GM21717 (cell line): ENCODE results near the gene AMT.

Source experiments
- ATAC-seq: cut with Tn5 transposase; IDR thresholded peaks from one replicate; pipeline ENCODE4 v1.9.1; 2021; ENCODE audit warnings: mild to moderate bottlenecking, moderate library complexity; ENCODE audit not compliant: unreplicated experiment

AMT gene, protein sequence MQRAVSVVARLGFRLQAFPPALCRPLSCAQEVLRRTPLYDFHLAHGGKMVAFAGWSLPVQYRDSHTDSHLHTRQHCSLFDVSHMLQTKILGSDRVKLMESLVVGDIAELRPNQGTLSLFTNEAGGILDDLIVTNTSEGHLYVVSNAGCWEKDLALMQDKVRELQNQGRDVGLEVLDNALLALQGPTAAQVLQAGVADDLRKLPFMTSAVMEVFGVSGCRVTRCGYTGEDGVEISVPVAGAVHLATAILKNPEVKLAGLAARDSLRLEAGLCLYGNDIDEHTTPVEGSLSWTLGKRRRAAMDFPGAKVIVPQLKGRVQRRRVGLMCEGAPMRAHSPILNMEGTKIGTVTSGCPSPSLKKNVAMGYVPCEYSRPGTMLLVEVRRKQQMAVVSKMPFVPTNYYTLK

DNA sequence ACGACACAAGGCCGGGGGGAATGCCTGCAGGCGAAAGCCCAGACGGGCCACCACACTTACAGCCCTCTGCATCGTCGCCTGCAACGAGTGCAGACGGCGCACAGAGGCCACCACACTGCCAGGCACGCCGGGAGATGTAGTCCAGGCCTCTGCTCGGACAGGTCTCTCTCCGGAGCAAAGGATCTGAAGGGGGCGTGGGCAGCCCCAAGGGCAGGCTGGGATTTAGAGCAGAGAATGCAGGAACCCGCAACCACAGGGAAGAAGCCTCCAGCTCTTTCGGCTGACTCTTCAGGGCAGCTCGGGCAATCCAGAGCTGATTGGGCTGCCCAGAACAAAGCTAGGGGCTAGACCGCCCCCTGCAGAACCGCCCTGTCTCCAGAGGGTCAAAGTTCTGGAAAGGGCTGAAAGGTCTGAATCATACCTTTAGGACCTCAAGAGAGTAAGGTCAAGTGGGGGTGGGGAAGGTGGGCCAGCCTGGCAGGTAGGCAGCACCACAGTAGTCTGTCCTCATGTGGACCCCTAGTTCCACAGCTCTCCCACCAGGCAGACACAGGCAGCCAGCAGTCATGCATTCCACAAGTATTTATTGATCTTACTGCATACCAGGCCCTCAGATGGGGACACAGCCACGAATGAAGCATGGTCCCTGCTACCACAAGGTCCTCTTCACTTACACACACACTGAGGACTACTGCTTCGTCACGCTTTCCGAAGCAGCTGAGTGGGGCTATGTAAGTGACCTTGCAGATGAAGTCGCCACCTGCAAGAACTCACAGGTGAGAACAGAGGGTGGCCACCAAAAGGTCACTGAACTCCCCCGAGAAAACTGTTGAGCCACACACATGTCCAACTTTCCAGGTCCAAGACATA, at the start of gene AMT:
TSS of gene AMT (minus strand) at position 95 of the 870 bp plus-strand sequence. CDS start at position 72, 23 bp downstream.
- no peak for ATAC-seq

GRCh38 chr3:49470714-49471420, 48.6 kb upstream of the AMT start:
- ATAC-seq, result no peak

DNA sequence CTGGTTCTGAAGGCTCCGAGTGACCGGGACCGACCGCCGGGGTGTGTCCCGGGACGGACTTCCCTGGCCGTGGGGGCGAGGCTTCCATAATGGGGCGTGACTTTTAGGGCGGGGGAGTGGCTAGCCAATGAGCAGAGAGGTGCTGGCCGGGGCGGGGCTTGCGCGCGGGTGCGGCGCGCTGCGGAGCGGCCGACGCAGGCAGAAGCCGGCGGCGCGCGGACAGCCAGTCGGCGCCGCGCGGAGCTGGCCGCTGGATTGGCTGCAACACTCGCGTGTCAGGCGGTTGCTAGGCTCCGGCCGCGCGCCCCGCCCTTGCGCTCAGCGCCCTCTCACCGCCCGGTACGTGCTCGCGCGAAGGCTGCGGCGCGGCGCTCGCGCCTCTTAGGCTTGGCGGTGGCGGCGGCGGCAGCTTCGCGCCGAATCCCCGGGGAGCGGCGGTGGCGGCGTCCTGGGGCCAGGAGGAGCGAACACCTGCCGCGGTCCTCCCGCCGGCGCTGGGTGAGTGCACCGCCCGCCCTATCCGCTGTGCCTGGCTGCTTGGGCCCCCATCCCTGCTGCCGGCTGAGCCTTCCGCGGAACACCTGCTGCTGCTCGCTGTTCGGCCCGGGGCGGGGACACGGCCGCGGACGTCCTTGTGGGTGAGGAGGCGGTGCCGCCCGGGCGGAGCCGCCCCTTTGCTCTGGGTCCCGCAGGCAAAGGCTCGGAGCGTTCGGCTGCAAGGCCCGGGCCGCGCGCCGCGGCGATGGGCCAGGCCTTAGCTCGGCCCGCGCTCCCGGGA, 47.9 kb upstream of the AMT start, which contains the start of gene DAG1:
TSS of gene DAG1 (plus strand) at position 332 of the 778 bp plus-strand sequence. CDS start 40,268 bp downstream, outside the sequence.
- ATAC-seq, result peak; percentile 75

GRCh38 chr3:49469037-49469935, 47.0 kb upstream of the AMT start:
- ATAC-seq, result peak; percentile 14

GRCh38 chr3:49466085-49466484, 43.8 kb upstream of the AMT start:
- no peak for ATAC-seq

DNA sequence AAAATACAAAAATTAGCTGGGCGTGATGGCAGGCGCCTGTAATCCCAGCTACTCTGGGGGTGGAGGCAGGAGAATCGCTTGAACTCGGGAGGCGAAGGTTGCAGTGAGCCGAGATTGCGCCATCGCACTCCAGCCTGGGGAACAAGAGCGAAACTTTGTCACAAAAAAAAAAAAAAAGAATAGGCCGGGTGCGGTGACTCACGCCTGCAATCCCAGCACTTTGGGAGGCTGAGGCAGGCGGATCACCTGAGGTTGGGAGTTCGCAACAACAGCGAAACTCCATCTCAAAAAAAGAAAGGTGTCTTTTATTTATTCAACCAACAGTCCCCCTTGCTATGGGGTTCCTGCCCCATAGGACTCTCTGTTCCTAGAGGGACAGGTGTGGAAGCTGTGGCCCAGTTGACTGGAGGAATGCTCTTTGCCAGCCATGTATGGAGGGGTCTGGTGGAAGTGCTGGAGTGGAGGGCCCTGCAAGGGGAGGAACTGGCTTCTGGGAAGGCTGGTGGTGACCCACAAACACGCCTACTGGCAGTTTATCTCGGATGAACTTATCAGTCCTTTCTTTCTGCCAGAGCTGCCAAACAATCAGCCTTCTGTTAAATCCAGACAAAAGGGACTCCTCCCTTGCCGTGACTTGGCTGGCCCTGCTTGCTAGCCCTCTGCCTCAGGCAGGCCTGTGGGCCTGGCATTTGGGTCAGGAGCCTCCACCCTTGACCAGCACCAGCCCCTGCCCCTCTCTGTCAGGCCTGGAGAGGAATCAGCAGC, 43.2 kb upstream of the AMT start:
- no peak for ATAC-seq

- ATAC-seq, result no peak
These were observed 39.9 kb upstream of the AMT start for GRCh38 chr3:49462222-49462621.

- ATAC-seq, result no peak
These were observed 39.3 kb upstream of the AMT start for GRCh38 chr3:49461443-49462171.

DNA sequence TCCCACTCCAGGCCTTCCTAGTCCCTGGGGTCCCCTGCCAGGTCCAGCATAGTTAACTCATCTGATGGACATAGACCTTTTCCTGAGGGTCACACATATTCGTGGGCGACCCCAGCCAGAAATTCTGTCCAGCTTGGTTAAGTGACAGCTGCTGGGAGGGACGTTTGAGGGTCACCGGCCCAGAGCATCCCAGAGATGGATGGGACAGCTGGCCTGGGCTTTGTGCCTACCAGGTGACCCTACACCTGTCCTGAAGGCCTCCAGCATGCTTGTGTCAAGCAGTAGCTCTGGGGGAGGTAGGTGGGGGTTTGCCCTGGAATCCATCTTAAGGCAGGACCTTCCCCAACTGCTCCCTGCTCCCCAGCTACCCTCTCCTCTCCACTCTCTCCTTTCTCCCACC, 38.7 kb upstream of the AMT start:
- ATAC-seq, result no peak

- ATAC-seq, result no peak
These were observed 38.1 kb upstream of the AMT start for GRCh38 chr3:49460188-49460890.

- no peak for ATAC-seq
These were observed 34.2 kb upstream of the AMT start for GRCh38 chr3:49456466-49456865.

DNA sequence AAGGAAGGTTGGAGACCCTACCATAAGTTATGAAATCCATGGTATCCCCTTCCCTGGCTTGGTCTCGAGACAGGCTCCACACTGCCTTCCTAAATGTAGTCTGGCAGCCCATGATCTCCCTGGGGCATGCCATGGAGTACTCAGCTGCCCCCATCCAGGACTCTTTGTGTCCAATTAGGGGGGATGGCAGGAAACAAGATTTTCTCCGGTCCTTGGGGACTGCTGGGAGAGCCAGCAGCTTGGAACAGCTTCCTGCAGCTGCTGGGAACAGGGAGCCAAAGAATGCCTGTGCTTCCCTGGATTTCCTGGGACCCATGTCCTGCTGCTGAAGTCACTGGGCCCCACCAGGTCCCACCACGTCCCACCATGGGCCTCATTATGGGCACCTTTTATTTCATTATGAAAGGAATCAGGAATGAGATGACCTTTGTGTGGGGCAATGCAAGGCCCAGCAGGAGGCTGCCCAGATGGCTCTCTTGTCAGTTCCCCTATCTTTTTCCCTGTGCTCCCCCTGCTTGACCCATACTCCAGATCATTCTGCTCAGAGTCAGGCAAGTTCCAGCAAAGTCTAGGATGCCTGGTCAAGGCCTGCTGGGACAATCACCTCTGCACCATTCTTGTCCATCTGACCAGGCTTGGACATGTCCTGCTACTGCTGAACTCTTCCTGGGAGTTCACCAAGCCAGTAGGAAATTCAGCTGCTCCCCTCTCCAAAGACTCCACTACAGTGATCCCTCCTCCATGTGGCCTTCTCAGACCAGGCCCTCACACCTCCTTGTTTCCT, 32.8 kb upstream of the AMT start:
- ATAC-seq, result no peak

DNA sequence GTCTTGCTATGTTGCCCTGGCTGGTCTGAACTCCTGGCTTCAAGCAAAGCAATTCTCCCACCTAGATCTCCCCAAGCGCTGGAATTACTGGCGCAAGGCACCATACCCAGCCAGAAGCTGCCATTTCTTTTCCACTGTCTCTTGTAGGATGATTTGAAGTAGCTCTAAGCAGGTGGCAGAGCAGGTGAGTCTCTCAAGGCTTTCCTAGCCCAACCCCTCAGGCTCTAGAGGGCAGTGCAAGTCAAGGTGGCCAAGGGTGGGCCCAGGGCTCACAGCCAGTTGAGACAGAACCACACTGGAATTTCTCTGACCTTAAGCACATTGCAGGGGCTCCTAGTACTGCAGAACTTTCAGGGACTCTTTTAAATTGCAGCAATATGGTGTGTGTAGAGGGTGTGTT, 32.2 kb upstream of the AMT start:
- ATAC-seq, result no peak

GRCh38 chr3:49453621-49454020, 31.3 kb upstream of the AMT start:
- ATAC-seq, result no peak

- ATAC-seq, result no peak
These were observed 23.1 kb upstream of the AMT start for GRCh38 chr3:49445391-49445790.

DNA sequence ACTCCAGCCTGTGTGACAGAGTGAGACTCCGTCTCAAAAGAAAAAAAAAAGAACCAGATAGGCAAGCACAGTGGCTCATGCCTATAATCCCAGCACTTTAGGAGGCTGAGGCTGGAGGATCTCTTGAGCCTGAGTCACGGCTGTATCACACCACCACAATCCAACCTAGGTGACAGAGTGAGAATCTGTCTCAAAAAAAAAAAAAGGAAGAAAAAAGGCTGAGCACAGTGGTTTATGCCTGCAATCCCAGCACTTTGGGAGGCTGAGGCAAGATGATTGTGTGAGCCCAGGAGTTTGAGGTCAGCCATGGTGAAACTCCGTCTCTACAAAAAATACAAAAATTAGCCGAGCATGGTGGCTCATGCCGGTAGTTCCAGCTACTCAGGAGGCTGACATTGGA, 12.5 kb upstream of the AMT start:
- ATAC-seq, result no peak

- no peak for ATAC-seq
These were observed 6.4 kb upstream of the AMT start for GRCh38 chr3:49428752-49429080.
